Measurements from ENCODE around the gene MRPL44. TPM values are rescaled to one million over a fixed set of nuclear protein-coding genes. Genes with fewer than 3 reads are reported as not detected.

The MRPL44 gene
- total RNA-seq, 4 donors from 2014 or later: 16.2 to 29.9 (median 24.3) TPM

- H3K27ac ChIP-seq: peak overlapping the region; percentile 93
- peak in 1 of 2 donors; percentile 71 for DNase-seq (ENCODE audit: low spot score in 2 of 2)
- H3K27me3 ChIP-seq: no peaks in the 10 kb centered on the region
- H3K4me1 ChIP-seq: peaks cover 38% of the 10 kb centered on the region
- no peaks in the 10 kb centered on the region for H3K9me3 ChIP-seq
- no peak for TF ChIP-seq POLR2AphosphoS5 (IDR thresholded peaks at IDR 0.05)
- no peak for TF ChIP-seq EP300 (IDR thresholded peaks at IDR 0.05)
- no peak for TF ChIP-seq CTCF (IDR thresholded peaks at IDR 0.05)
- TF ChIP-seq POLR2A (IDR thresholded peaks at IDR 0.05): no peak
- H3K36me3 ChIP-seq: no peaks in the 10 kb centered on the region
- peak overlapping the region; percentile 91 for H3K4me3 ChIP-seq
- 3% methylated on average over 29 of the region's 46 CpGs for WGBS
These were observed 13.0 kb upstream of the MRPL44 start for GRCh38 chr2:223944166-223944702.

- WGBS: 1% methylated on average over 34 of the region's 87 CpGs
- H3K27ac ChIP-seq: peak within 1 kb of the TSS; percentile 93
- H3K36me3 ChIP-seq: no peaks in the 10 kb centered on the region
- no peak for TF ChIP-seq CTCF (IDR thresholded peaks at IDR 0.05)
- TF ChIP-seq POLR2A (IDR thresholded peaks at IDR 0.05): peak in 1 of 2 donors; percentile 67
- TF ChIP-seq EP300 (IDR thresholded peaks at IDR 0.05): no peak
- TF ChIP-seq POLR2AphosphoS5 (IDR thresholded peaks at IDR 0.05): peak; percentile 11 to 75 (median 53)
- H3K4me1 ChIP-seq: peaks cover 35% of the 10 kb centered on the region
- H3K9me3 ChIP-seq: no peaks in the 10 kb centered on the region
- DNase-seq (ENCODE audit: low spot score in 2 of 2): peak; percentile 88 to 91
- H3K4me3 ChIP-seq: peak within 1 kb of the TSS; percentile 91
- H3K27me3 ChIP-seq: no peaks in the 10 kb centered on the region
These were observed 12.3 kb upstream of the MRPL44 start, which contains the start of gene WDFY1 for GRCh38 chr2:223944703-223945531. Gene WDFY1, minus strand, starts transcription at chr2:223945335. Its CDS starts 51 bp downstream, at chr2:223945284.

GRCh38 chr2:223945755-223946154 lies 11.5 kb upstream of the MRPL44 start:
- Histone ChIP-seq H3K9me3 (no peaks in the 10 kb centered on the region), H3K36me3 (no peaks in the 10 kb centered on the region), H3K27me3 (no peaks in the 10 kb centered on the region), H3K4me3 (peak overlapping the region; percentile 91), H3K27ac (no peak overlapping the region), H3K4me1 (peaks cover 35% of the 10 kb centered on the region)
- TF ChIP-seq CTCF (IDR thresholded peaks at IDR 0.05) (no peak), POLR2AphosphoS5 (IDR thresholded peaks at IDR 0.05) (no peak), POLR2A (IDR thresholded peaks at IDR 0.05) (no peak), EP300 (IDR thresholded peaks at IDR 0.05) (no peak)
- WGBS: 59% methylated on average over 4 of the region's 4 CpGs
- no peak for DNase-seq (ENCODE audit: low spot score in 2 of 2)

- no peaks in the 10 kb centered on the region for H3K9me3 ChIP-seq
- no peak for TF ChIP-seq POLR2A (IDR thresholded peaks at IDR 0.05)
- no peaks in the 10 kb centered on the region for H3K27me3 ChIP-seq
- H3K36me3 ChIP-seq: no peaks in the 10 kb centered on the region
- peaks cover 20% of the 10 kb centered on the region for H3K4me1 ChIP-seq
- no peak overlapping the region for H3K4me3 ChIP-seq
- no peak for DNase-seq (ENCODE audit: low spot score in 2 of 2)
- no peak overlapping the region for H3K27ac ChIP-seq
- 35% methylated on average over 5 of the region's 5 CpGs for WGBS
These were observed 9.5 kb upstream of the MRPL44 start for GRCh38 chr2:223947711-223948205.

GRCh38 chr2:223949241-223949840 lies 7.9 kb upstream of the MRPL44 start:
- Histone ChIP-seq H3K4me1 (peaks cover 7% of the 10 kb centered on the region), H3K27me3 (no peaks in the 10 kb centered on the region), H3K36me3 (no peaks in the 10 kb centered on the region), H3K27ac (no peak overlapping the region), H3K9me3 (no peaks in the 10 kb centered on the region), H3K4me3 (no peak overlapping the region)
- TF ChIP-seq POLR2A (IDR thresholded peaks at IDR 0.05): no peak
- no peak for TF ChIP-seq CTCF (IDR thresholded peaks at IDR 0.05)
- no peak for TF ChIP-seq POLR2AphosphoS5 (IDR thresholded peaks at IDR 0.05)
- no peak for TF ChIP-seq EP300 (IDR thresholded peaks at IDR 0.05)
- WGBS: 69% methylated on average over 3 of the region's 3 CpGs
- DNase-seq (ENCODE audit: low spot score in 2 of 2): no peak
